Trophoblast cell (in vitro differentiated cells and primary cell): ENCODE data around the gene RCN1. TPM values are rescaled to one million over a fixed set of nuclear protein-coding genes. Genes with fewer than 3 reads are reported as not detected.

Experiments used
- DNase-seq, 2 donors: peaks; one replicate each; pipeline ENCODE4 v3.0.0-alpha.2; 2016
- H2AFZ ChIP-seq: 2 replicates; pipeline ENCODE4 v1.6.1; 2013; ENCODE audit warnings: low read length, moderate library complexity, mild to moderate bottlenecking; ENCODE audit not compliant: insufficient read depth, poor library complexity
- H2AK5ac ChIP-seq: 2 replicates; pipeline ENCODE4 v1.6.1; 2013; ENCODE audit warnings: mild to moderate bottlenecking, low read length
- H2BK120ac ChIP-seq: 2 replicates; pipeline ENCODE4 v1.6.1; 2013; ENCODE audit warnings: low read length, mild to moderate bottlenecking, moderate library complexity; ENCODE audit not compliant: insufficient read depth, poor library complexity
- H2BK12ac ChIP-seq: 2 replicates; pipeline ENCODE4 v1.6.1; 2013; ENCODE audit warnings: mild to moderate bottlenecking, low read length, moderate library complexity
- H2BK5ac ChIP-seq: 2 replicates; pipeline ENCODE4 v1.6.1; 2013; ENCODE audit warnings: low read length, low read depth, moderate library complexity, mild to moderate bottlenecking; ENCODE audit not compliant: poor library complexity
- H3K14ac ChIP-seq: 2 replicates; pipeline ENCODE4 v1.6.1; 2013; ENCODE audit warnings: mild to moderate bottlenecking, low read length
- H3K18ac ChIP-seq: 2 replicates; pipeline ENCODE4 v1.6.1; 2013; ENCODE audit warnings: mild to moderate bottlenecking, low read length
- H3K23ac ChIP-seq: 2 replicates; pipeline ENCODE4 v1.6.1; 2013; ENCODE audit warnings: low read length
- H3K27ac ChIP-seq: 2 replicates; pipeline ENCODE4 v1.5.1; 2013; ENCODE audit warnings: low read depth, mild to moderate bottlenecking, inconsistent platforms, low read length, moderate library complexity
- H3K27me3 ChIP-seq: 2 replicates; pipeline ENCODE4 v1.6.1; 2013; ENCODE audit warnings: inconsistent platforms, mild to moderate bottlenecking, low read length, moderate library complexity; ENCODE audit not compliant: insufficient read depth
- H3K36me3 ChIP-seq, 2 experiments: 1 replicate in 1 of 2; 2 replicates in 1 of 2; pipeline ENCODE4 v1.6.1; 2013; ENCODE audit warnings: low read length in 2 of 2, mild to moderate bottlenecking in 2 of 2, moderate library complexity in 1 of 2; ENCODE audit not compliant: insufficient read depth in 2 of 2, control insufficient read depth in 1 of 2
- H3K4ac ChIP-seq: 2 replicates; pipeline ENCODE4 v1.6.1; 2013; ENCODE audit warnings: low read depth, mild to moderate bottlenecking, low read length, moderate library complexity
- H3K4me1 ChIP-seq, 2 experiments: 1 replicate in 1 of 2; 2 replicates in 1 of 2; pipeline ENCODE4 v1.6.1; 2013; ENCODE audit warnings: low read length in 2 of 2, mild to moderate bottlenecking in 2 of 2, moderate library complexity in 1 of 2; ENCODE audit not compliant: insufficient read depth in 2 of 2, control insufficient read depth in 1 of 2
- H3K4me2 ChIP-seq: 2 replicates; pipeline ENCODE4 v1.6.1; 2013; ENCODE audit warnings: inconsistent platforms, mild to moderate bottlenecking, low read length, moderate library complexity
- H3K4me3 ChIP-seq: 2 replicates; pipeline ENCODE4 v1.5.1; 2013; ENCODE audit warnings: mild to moderate bottlenecking, low read depth, low read length, inconsistent platforms
- H3K79me1 ChIP-seq: one replicate; pipeline ENCODE4 v1.6.1; 2013; ENCODE audit warnings: low read length
- H3K79me2 ChIP-seq: 2 replicates; pipeline ENCODE4 v1.6.1; 2013; ENCODE audit warnings: low read length, mild to moderate bottlenecking; ENCODE audit not compliant: control insufficient read depth, insufficient read depth, poor library complexity
- H3K9ac ChIP-seq: 2 replicates; pipeline ENCODE4 v1.6.1; 2013; ENCODE audit warnings: mild to moderate bottlenecking, low read length
- H3K9me3 ChIP-seq: 2 replicates; pipeline ENCODE4 v1.6.1; 2013; ENCODE audit warnings: low read depth, mild to moderate bottlenecking, control low read depth, inconsistent platforms, low read length; ENCODE audit not compliant: insufficient read depth
- H4K12ac ChIP-seq: 2 replicates; pipeline ENCODE4 v1.6.1; 2013; ENCODE audit warnings: low read depth, mild to moderate bottlenecking, low read length, moderate library complexity
- H4K8ac ChIP-seq: 2 replicates; pipeline ENCODE4 v1.6.1; 2013; ENCODE audit warnings: low read depth, mild to moderate bottlenecking, low read length, moderate library complexity
- H4K91ac ChIP-seq: one replicate; pipeline ENCODE4 v1.6.1; 2013; ENCODE audit warnings: low read depth, mild to moderate bottlenecking, low read length, moderate library complexity
- WGBS: extraction: QIAGEN DNeasy Blood & Tissue Kit; methylation state at CpG from one replicate; pipeline ENCODE4 v1.1.7; 2013; ENCODE audit warnings: missing lambda C conversion rate; ENCODE audit not compliant: insufficient read length, insufficient coverage; ENCODE audit errors: extremely low coverage; 5-methylcytosine and 5-hydroxymethylcytosine counted together
- polyA plus RNA-seq: library from polyadenylated mRNA; stranded (reverse); fragments of 200-250 nt; gene quantifications from 2 replicates; pipeline ENCODE4 v1.2.3, GENCODE V29; 2013

RCN1 gene
- 277 and 283 TPM in 2 replicates for polyA plus RNA-seq

- WGBS = no CpG with 5 or more reads among the region's 79 CpGs
- Histone ChIP-seq H3K4ac (peak within 1 kb of the TSS; percentile 99), H3K79me2 (peaks cover 29% of the 10 kb centered on the region), H4K91ac (peak within 1 kb of the TSS; percentile 100), H4K12ac (peak within 1 kb of the TSS; percentile 99), H2AK5ac (peak within 1 kb of the TSS; percentile 99), H3K27me3 (no peaks in the 10 kb centered on the region), H3K79me1 (peaks cover 25% of the 10 kb centered on the region), H3K9me3 (no peaks in the 10 kb centered on the region), H2BK120ac (peak within 1 kb of the TSS; percentile 100), H2BK5ac (peak within 1 kb of the TSS; percentile 99), H2AFZ (peak within 1 kb of the TSS; percentile 96), H2BK12ac (peak within 1 kb of the TSS; percentile 88), H3K23ac (no peak within 1 kb of the TSS), H3K36me3 (peaks cover 0 to 1% of the 10 kb centered on the region in 2 experiments), H3K18ac (peak within 1 kb of the TSS; percentile 99), H3K14ac (peak within 1 kb of the TSS; percentile 100), H3K4me3 (peak within 1 kb of the TSS; percentile 88), H4K8ac (peak within 1 kb of the TSS; percentile 98), H3K27ac (peak within 1 kb of the TSS; percentile 98), H3K4me1 (peaks cover 21 to 22% of the 10 kb centered on the region in 2 experiments), H3K4me2 (peak within 1 kb of the TSS; percentile 81), H3K9ac (peak within 1 kb of the TSS; percentile 94)
- DNase-seq = peak; percentile 74 to 85
Measured at GRCh38 chr11:32090545-32091370, at the start of gene RCN1. RCN1 (plus strand) TSS chr11:32091074; CDS start chr11:32091197, 123 bp downstream.

DNA sequence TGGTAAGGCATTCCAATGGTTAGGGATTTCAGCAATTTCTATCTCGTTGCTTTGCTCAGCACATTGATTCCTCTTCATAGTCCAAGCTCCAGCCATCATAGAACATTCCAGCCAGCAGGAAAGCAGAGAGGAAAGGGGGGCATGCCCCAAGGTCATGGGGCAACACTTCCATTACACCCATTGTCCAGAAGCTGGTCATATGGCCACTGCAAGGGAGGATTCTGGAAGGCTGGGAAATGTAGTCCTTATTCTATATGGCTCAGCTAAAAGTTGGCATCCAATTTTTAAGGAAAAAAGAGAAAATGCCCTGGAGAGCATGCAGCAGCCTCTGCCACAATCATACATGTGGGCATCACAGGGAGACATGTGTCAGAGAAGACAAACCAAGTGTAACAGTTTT lies 47.1 kb upstream of the RCN1 start:
- Histone ChIP-seq H2AFZ (no peak overlapping the region), H3K27me3 (no peaks in the 10 kb centered on the region), H4K91ac (no peak overlapping the region), H3K14ac (no peak overlapping the region), H3K79me2 (no peaks in the 10 kb centered on the region), H2AK5ac (no peak overlapping the region), H2BK120ac (no peak overlapping the region), H3K36me3 (no peaks in the 10 kb centered on the region), H3K9me3 (no peaks in the 10 kb centered on the region), H3K4me2 (no peak overlapping the region), H3K27ac (no peak overlapping the region), H3K4ac (no peak overlapping the region), H3K4me1 (no peaks in the 10 kb centered on the region), H4K12ac (no peak overlapping the region), H3K4me3 (no peak overlapping the region), H2BK5ac (no peak overlapping the region), H3K9ac (no peak overlapping the region), H4K8ac (no peak overlapping the region), H3K23ac (no peak overlapping the region), H3K18ac (no peak overlapping the region), H3K79me1 (no peaks in the 10 kb centered on the region), H2BK12ac (no peak overlapping the region)
- no CpG with 5 or more reads among the region's 1 CpG for WGBS
- no peak for DNase-seq

- Histone ChIP-seq H3K14ac (no peak overlapping the region), H2BK12ac (no peak overlapping the region), H2AK5ac (peak overlapping the region; percentile 73), H3K9ac (no peak overlapping the region), H3K27me3 (no peaks in the 10 kb centered on the region), H2BK120ac (no peak overlapping the region), H3K4me3 (no peak overlapping the region), H2AFZ (no peak overlapping the region), H3K79me1 (no peaks in the 10 kb centered on the region), H3K9me3 (no peaks in the 10 kb centered on the region), H3K4ac (no peak overlapping the region), H3K27ac (no peak overlapping the region), H3K36me3 (no peaks in the 10 kb centered on the region), H3K79me2 (no peaks in the 10 kb centered on the region), H3K18ac (no peak overlapping the region), H2BK5ac (no peak overlapping the region), H3K4me2 (no peak overlapping the region), H3K23ac (no peak overlapping the region), H4K91ac (no peak overlapping the region), H3K4me1 (no peaks in the 10 kb centered on the region), H4K8ac (no peak overlapping the region), H4K12ac (no peak overlapping the region)
- DNase-seq = no peak
- no CpG with 5 or more reads among the region's 4 CpGs for WGBS
Measured at GRCh38 chr11:32044158-32044863, 46.6 kb upstream of the RCN1 start.

- Histone ChIP-seq H4K8ac (no peak overlapping the region), H4K12ac (no peak overlapping the region), H3K9ac (no peak overlapping the region), H4K91ac (no peak overlapping the region), H3K9me3 (no peaks in the 10 kb centered on the region), H3K4me1 (no peaks in the 10 kb centered on the region), H3K23ac (no peak overlapping the region), H3K79me1 (no peaks in the 10 kb centered on the region), H2AK5ac (no peak overlapping the region), H2AFZ (no peak overlapping the region), H2BK120ac (no peak overlapping the region), H2BK5ac (no peak overlapping the region), H3K27me3 (no peaks in the 10 kb centered on the region), H3K27ac (no peak overlapping the region), H3K36me3 (no peaks in the 10 kb centered on the region), H3K4me3 (no peak overlapping the region), H3K4me2 (no peak overlapping the region), H3K14ac (no peak overlapping the region), H3K4ac (no peak overlapping the region), H3K79me2 (no peaks in the 10 kb centered on the region), H3K18ac (no peak overlapping the region), H2BK12ac (no peak overlapping the region)
- no peak for DNase-seq
Measured at GRCh38 chr11:32045456-32045855, 45.4 kb upstream of the RCN1 start.
